ENCODE data around the gene CYP51A1. TPM values are rescaled to one million over a fixed set of nuclear protein-coding genes. Genes with fewer than 3 reads are reported as not detected.
"Not testable (repeated sequence)": the region's sequence is repeated elsewhere in the genome, so short reads cannot be mapped to it uniquely, and the experiment has no call there.

Gene CYP51A1
- total and polyA plus RNA-seq, 4 donors = 56.4 to 338 (median 170) TPM

GRCh38 chr7:92092210-92092609, 42.1 kb downstream of the CYP51A1 start:
- 92% methylated on average over 1 of the region's 1 CpG for WGBS
- Histone ChIP-seq H3K4me3 (ENCODE audit: low read depth in 1 of 3, low read length in 3 of 3) (no peak overlapping the region), H3K9ac (ENCODE audit: low read depth in 1 of 2, low read length in 2 of 2) (no peak overlapping the region), H3K27me3 (ENCODE audit: control insufficient read depth in 4 of 4, insufficient read depth in 4 of 4, low read length in 3 of 4) (no peaks in the 10 kb centered on the region), H3K4me1 (ENCODE audit: control insufficient read depth in 4 of 4, insufficient read depth in 4 of 4, low read length in 3 of 4) (no peaks in the 10 kb centered on the region), H3K9me3 (ENCODE audit: control insufficient read depth in 4 of 4, low read length in 3 of 4) (no peaks in the 10 kb centered on the region), H3K27ac (ENCODE audit: low read depth in 1 of 2, low read length in 2 of 2) (no peak overlapping the region), H3K36me3 (ENCODE audit: control insufficient read depth in 4 of 4, insufficient read depth in 3 of 4, low read depth in 1 of 4, low read length in 3 of 4) (peaks cover 10 to 71% (median 63%) of the 10 kb centered on the region in 4 donors)
- no peak for DNase-seq (ENCODE audit: low spot score)
- TF ChIP-seq SP1 (IDR thresholded peaks at IDR 0.05) (no peak), REST (IDR thresholded peaks at IDR 0.05) (no peak), CTCF (IDR thresholded peaks at IDR 0.05; ENCODE audit: low read depth, low read length, missing input control) (no peak), ZBTB33 (IDR thresholded peaks at IDR 0.05) (no peak), HNF4G (IDR thresholded peaks at IDR 0.05) (no peak), JUND (IDR thresholded peaks at IDR 0.05) (no peak)

GRCh38 chr7:92088266-92088665, 46.0 kb downstream of the CYP51A1 start:
- Histone ChIP-seq H3K36me3 (ENCODE audit: control insufficient read depth in 4 of 4, insufficient read depth in 3 of 4, low read depth in 1 of 4, low read length in 3 of 4) (peaks cover 9 to 79% (median 70%) of the 10 kb centered on the region in 4 donors), H3K9me3 (ENCODE audit: control insufficient read depth in 4 of 4, low read length in 3 of 4) (no peaks in the 10 kb centered on the region)

GRCh38 chr7:92083922-92084321, 50.4 kb downstream of the CYP51A1 start:
- DNase-seq (ENCODE audit: low spot score); H3K27me3 ChIP-seq (ENCODE audit: control insufficient read depth in 4 of 4, insufficient read depth in 4 of 4, low read length in 3 of 4); H3K9me3 ChIP-seq (ENCODE audit: control insufficient read depth in 4 of 4, low read length in 3 of 4); H3K9ac ChIP-seq (ENCODE audit: low read depth in 1 of 2, low read length in 2 of 2); H3K4me3 ChIP-seq (ENCODE audit: low read depth in 1 of 3, low read length in 3 of 3); H3K27ac ChIP-seq (ENCODE audit: low read depth in 1 of 2, low read length in 2 of 2); H3K4me1 ChIP-seq (ENCODE audit: control insufficient read depth in 4 of 4, insufficient read depth in 4 of 4, low read length in 3 of 4): not testable (repeated sequence)
- H3K36me3 ChIP-seq (ENCODE audit: control insufficient read depth in 4 of 4, insufficient read depth in 3 of 4, low read depth in 1 of 4, low read length in 3 of 4) = peaks cover 11 to 70% (median 64%) of the 10 kb centered on the region in 4 donors
- WGBS = 98% methylated on average over 6 of the region's 6 CpGs

More at GRCh38 chr7:92088266-92088665, 46.0 kb downstream of the CYP51A1 start:
- Histone ChIP-seq H3K4me1 (ENCODE audit: control insufficient read depth in 4 of 4, insufficient read depth in 4 of 4, low read length in 3 of 4) (no peaks in the 10 kb centered on the region), H3K27me3 (ENCODE audit: control insufficient read depth in 4 of 4, insufficient read depth in 4 of 4, low read length in 3 of 4) (no peaks in the 10 kb centered on the region), H3K27ac (ENCODE audit: low read depth in 1 of 2, low read length in 2 of 2) (no peak overlapping the region), H3K4me3 (ENCODE audit: low read depth in 1 of 3, low read length in 3 of 3) (no peak overlapping the region), H3K9ac (ENCODE audit: low read depth in 1 of 2, low read length in 2 of 2) (no peak overlapping the region)
- 100% methylated on average over 1 of the region's 1 CpG for WGBS
- no peak for DNase-seq (ENCODE audit: low spot score)
- no peak for TF ChIP-seq RXRA (IDR thresholded peaks at IDR 0.05)
- TF ChIP-seq SP1 (IDR thresholded peaks at IDR 0.05) = no peak
- no peak for TF ChIP-seq YY1 (IDR thresholded peaks at IDR 0.05)
- TF ChIP-seq FOXA1 (IDR thresholded peaks at IDR 0.05) = no peak
- TF ChIP-seq TAF1 (conservative IDR thresholded peaks at IDR 0.05) = no peak
- no peak for TF ChIP-seq RAD21 (IDR thresholded peaks at IDR 0.05)
- no peak for TF ChIP-seq MAX (IDR thresholded peaks at IDR 0.05)
- TF ChIP-seq NR2F2 (IDR thresholded peaks at IDR 0.05) = no peak
